ENCODE measurements around the gene SAMD13. TPM values are rescaled to one million over a fixed set of nuclear protein-coding genes. Genes with fewer than 3 reads are reported as not detected.
A peak's percentile ranks its signal among the peaks of the same experiment; 100 is the strongest.

Gene SAMD13, protein sequence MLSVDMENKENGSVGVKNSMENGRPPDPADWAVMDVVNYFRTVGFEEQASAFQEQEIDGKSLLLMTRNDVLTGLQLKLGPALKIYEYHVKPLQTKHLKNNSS
- 0.34 and 0.60 TPM in 2 replicates for total RNA-seq

DNA sequence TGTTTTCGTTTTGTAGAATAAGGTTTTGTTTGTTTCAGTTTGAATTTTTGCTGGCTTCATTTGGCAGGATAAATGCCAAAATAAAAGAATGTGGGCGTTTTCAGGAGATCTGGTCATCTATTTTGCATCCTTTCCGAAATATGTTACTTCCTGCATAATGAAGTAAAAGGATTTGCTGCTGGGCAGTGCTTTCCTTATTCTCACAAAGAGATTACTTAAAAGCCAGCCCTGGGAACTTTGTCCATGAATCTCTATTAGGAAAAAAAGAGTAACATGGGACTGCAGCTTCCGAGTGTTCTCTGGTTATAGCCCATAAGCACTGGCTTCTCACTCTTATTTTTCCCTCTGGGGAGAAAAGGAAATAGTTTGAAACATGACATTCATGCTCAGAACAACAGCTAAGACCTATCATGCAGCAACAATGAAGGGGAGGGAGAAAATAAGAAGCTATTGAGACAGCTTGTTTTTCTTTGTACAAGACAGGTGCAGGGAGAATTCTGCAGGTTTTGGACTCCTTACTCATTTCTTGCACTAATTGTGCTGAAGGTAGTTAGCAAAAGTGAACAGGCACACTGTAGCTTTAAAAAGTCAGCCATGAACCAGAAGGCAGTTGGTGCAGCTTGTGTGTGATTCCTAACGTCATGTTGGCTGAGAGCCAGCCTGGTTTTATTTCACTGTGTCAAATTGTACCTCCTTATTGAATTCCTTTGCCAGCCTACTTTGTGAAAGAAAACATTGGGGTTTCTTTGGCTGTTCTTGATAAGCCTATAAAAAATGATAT lies at the start of gene SAMD13:
Gene SAMD13 (plus strand): TSS at position 705 of the 781 bp plus-strand sequence. CDS start 1,527 bp downstream, outside the sequence.
- no peaks in the 10 kb centered on the region for H3K36me3 Mint-ChIP-seq (ENCODE audit: low read depth)

DNA sequence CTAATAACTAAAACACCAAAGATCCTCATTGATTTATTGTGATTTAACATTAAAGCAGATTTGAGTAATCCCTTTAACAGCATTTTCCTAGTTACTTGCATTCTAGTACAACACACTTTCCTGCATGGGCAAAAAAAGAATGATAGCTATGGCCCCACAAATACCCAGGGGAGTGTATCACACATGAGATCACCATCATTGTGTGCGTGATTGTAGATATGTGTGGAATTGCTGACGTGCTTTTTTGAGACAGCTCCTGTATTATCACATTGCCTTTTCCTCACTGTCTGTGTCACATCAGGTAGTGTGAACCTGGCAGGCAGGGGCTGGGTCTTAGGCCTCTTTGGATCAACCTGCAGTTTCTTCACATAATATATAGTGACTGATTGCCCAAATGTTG lies 48.5 kb upstream of the SAMD13 start:
- Mint-ChIP-seq H3K27ac (no peak overlapping the region), H3K4me3 (no peak overlapping the region), H3K4me1 (ENCODE audit: low read depth) (no peaks in the 10 kb centered on the region), H3K27me3 (ENCODE audit: insufficient read depth) (peaks cover 5% of the 10 kb centered on the region), H3K9me3 (no peaks in the 10 kb centered on the region), H3K36me3 (ENCODE audit: low read depth) (no peaks in the 10 kb centered on the region)
- no peak for DNase-seq (ENCODE audit: low spot score)
- intact Hi-C loops (cut with micrococcal nuclease) = no loop called here

More for the DNA sequence above, at the start of gene SAMD13:
- Mint-ChIP-seq H3K4me3 (peak within 1 kb of the TSS; percentile 57), H3K4me1 (ENCODE audit: low read depth) (peaks cover 44% of the 10 kb centered on the region), H3K27me3 (ENCODE audit: insufficient read depth) (peaks cover 5% of the 10 kb centered on the region), H3K9me3 (no peaks in the 10 kb centered on the region), H3K27ac (no peak within 1 kb of the TSS)
- DNase-seq (ENCODE audit: low spot score) = peak; percentile 11
- intact Hi-C loops (cut with micrococcal nuclease) = loop anchor here (5.0 to 10.0 kb wide), 3 partner anchors 204 to 391 kb away; partner anchors contain the start of genes GNG5, SPATA1, SSX2IP and TTLL7

DNA sequence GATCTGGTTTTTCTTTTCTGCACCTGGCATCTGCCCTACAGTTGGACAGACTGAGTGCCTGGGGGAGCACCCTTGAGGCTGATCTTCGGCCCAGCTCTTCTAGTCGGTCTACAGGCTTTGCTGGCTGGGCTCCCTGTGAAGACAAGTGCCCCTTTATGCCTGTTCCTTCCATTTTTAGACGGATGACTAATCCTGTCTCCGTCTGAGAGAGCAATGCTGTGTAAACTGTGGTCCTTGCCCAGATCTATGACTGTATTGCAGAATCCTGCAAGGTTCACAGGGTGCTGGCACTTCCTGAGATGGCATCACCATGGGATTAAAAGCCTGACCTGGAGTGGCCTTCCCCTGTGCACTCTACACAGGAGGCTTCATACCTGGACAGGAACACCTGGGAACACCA lies 47.6 kb upstream of the SAMD13 start:
- H3K36me3 Mint-ChIP-seq (ENCODE audit: low read depth) = no peaks in the 10 kb centered on the region
- H3K27ac Mint-ChIP-seq = no peak overlapping the region
- H3K9me3 Mint-ChIP-seq = no peaks in the 10 kb centered on the region
- no peaks in the 10 kb centered on the region for H3K4me1 Mint-ChIP-seq (ENCODE audit: low read depth)
- intact Hi-C loops (cut with micrococcal nuclease) = no loop called here
- H3K27me3 Mint-ChIP-seq (ENCODE audit: insufficient read depth) = peaks cover 5% of the 10 kb centered on the region
- DNase-seq (ENCODE audit: low spot score) = no peak
- H3K4me3 Mint-ChIP-seq = no peak overlapping the region

DNA sequence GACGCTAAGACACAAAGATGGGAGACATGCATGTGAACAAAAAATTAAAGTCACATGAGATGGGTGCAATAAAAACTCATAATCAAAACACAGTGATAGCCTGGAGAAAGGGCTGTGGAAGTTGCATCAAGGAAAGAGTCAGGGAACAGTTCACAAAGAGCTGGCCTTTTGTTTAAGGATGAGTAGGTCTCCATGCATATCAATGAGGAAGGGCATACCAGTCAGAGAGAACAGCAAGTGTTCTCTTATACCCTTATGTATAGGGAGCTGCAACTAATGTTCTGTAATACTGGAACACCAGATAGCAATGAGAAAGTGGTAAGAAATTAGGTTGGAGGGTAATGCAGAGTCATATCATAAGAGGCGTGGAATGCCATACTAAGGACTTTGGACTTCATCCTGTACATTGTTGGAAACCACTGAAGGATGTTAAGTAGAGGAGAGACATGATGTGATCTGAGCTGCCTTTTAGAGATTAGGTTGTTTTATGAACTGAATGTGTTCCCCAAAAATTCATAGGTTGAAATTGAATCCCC lies 46.7 kb upstream of the SAMD13 start:
- no peaks in the 10 kb centered on the region for H3K9me3 Mint-ChIP-seq
- no peaks in the 10 kb centered on the region for H3K36me3 Mint-ChIP-seq (ENCODE audit: low read depth)
- H3K27ac Mint-ChIP-seq = no peak overlapping the region
- no peak for DNase-seq (ENCODE audit: low spot score)
- intact Hi-C loops (cut with micrococcal nuclease) = no loop called here
- no peaks in the 10 kb centered on the region for H3K4me1 Mint-ChIP-seq (ENCODE audit: low read depth)
- H3K27me3 Mint-ChIP-seq (ENCODE audit: insufficient read depth) = peaks cover under 1% of the 10 kb centered on the region
- no peak overlapping the region for H3K4me3 Mint-ChIP-seq

DNA sequence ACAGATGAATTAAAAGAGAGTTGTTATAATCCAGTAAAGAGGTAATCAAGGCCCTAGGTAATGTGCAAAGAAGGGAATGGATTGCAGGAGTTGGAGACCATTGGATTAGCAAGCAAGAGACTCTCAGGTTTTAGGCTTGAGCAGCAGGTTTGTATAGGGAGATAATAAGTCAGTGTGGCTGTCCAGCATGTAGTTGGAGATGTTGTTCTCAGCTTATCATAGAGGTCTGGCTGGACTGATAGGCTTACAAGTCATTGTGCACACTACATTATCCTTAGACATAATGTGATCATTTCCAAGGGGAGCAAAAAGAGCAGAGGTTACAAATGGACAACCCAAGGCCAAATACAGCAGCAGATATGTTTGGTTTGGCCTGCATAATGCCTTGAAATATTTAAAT lies 45.9 kb upstream of the SAMD13 start:
- Mint-ChIP-seq H3K9me3 (no peaks in the 10 kb centered on the region), H3K4me1 (ENCODE audit: low read depth) (no peaks in the 10 kb centered on the region), H3K27ac (no peak overlapping the region), H3K4me3 (no peak overlapping the region), H3K27me3 (ENCODE audit: insufficient read depth) (no peaks in the 10 kb centered on the region), H3K36me3 (ENCODE audit: low read depth) (no peaks in the 10 kb centered on the region)
- DNase-seq (ENCODE audit: low spot score) = no peak
- intact Hi-C loops (cut with micrococcal nuclease) = no loop called here

DNA sequence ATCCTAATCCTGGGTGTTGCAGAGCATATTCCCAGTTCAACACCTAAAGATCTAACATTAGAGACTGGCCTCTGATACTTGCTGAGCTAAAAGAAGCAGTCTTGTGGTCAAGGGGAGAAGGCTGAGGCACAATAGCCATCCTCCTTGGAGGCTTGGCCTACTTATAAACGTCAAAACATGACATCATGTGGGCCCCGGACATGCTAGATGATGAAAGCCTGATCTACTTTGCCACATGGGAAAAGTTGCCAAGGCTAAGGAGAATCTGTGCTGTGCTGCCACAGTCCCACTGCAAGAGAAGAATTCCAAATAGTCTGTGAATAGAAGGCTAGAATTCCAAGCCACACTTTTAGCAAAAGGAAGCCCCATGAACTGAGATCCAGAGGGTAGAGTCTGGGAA lies 43.9 kb upstream of the SAMD13 start:
- H3K36me3 Mint-ChIP-seq (ENCODE audit: low read depth) = no peaks in the 10 kb centered on the region
- intact Hi-C loops (cut with micrococcal nuclease) = no loop called here
- no peaks in the 10 kb centered on the region for H3K4me1 Mint-ChIP-seq (ENCODE audit: low read depth)
- no peak overlapping the region for H3K4me3 Mint-ChIP-seq
- no peaks in the 10 kb centered on the region for H3K9me3 Mint-ChIP-seq
- H3K27me3 Mint-ChIP-seq (ENCODE audit: insufficient read depth) = no peaks in the 10 kb centered on the region
- DNase-seq (ENCODE audit: low spot score) = no peak
- no peak overlapping the region for H3K27ac Mint-ChIP-seq

DNA sequence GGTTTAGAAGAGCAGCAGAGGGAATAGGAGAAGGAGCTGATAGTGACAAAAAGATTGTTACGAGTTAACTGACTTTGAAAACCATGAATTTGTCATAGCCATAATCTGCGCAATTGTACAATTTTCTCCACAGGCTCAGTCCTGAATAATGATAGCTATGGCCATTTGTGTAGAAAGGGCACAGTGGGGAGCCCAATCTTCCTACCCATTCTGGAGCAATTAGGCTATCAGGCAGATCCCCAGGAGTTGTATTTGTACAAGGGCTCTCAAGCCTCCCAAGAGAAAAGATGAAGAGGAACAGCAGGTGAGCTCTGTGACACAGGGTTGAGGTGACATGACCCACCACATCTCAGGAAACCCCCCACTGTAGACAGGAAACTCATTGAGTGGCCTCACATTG lies 42.1 kb upstream of the SAMD13 start:
- Mint-ChIP-seq H3K27ac (no peak overlapping the region), H3K27me3 (ENCODE audit: insufficient read depth) (no peaks in the 10 kb centered on the region), H3K4me3 (no peak overlapping the region), H3K4me1 (ENCODE audit: low read depth) (no peaks in the 10 kb centered on the region), H3K36me3 (ENCODE audit: low read depth) (no peaks in the 10 kb centered on the region), H3K9me3 (no peaks in the 10 kb centered on the region)
- no peak for DNase-seq (ENCODE audit: low spot score)
- intact Hi-C loops (cut with micrococcal nuclease) = no loop called here

DNA sequence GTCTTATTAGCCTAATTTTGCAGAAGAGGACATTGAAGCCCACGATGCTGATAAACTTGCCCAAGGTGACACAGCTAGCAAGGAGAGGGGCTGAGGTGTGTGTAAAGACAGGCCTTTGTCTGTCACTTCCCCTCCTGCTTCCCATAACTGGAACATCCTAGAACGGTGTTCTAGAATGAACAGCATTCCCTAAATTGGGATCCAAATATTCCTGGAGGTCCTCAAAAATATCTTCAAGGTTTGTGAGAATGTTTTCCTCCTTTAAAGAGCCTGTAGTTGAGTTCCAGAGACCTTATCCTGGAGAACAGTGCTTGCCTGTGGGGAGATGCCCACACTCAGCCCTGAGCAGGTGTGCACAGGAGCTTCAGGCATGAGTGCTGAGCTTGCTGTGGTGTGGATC lies 41.5 kb upstream of the SAMD13 start:
- no peak overlapping the region for H3K27ac Mint-ChIP-seq
- H3K4me3 Mint-ChIP-seq = no peak overlapping the region
- no peaks in the 10 kb centered on the region for H3K36me3 Mint-ChIP-seq (ENCODE audit: low read depth)
- H3K27me3 Mint-ChIP-seq (ENCODE audit: insufficient read depth) = no peaks in the 10 kb centered on the region
- no peaks in the 10 kb centered on the region for H3K4me1 Mint-ChIP-seq (ENCODE audit: low read depth)
- intact Hi-C loops (cut with micrococcal nuclease) = no loop called here
- H3K9me3 Mint-ChIP-seq = no peaks in the 10 kb centered on the region
- DNase-seq (ENCODE audit: low spot score) = no peak

DNA sequence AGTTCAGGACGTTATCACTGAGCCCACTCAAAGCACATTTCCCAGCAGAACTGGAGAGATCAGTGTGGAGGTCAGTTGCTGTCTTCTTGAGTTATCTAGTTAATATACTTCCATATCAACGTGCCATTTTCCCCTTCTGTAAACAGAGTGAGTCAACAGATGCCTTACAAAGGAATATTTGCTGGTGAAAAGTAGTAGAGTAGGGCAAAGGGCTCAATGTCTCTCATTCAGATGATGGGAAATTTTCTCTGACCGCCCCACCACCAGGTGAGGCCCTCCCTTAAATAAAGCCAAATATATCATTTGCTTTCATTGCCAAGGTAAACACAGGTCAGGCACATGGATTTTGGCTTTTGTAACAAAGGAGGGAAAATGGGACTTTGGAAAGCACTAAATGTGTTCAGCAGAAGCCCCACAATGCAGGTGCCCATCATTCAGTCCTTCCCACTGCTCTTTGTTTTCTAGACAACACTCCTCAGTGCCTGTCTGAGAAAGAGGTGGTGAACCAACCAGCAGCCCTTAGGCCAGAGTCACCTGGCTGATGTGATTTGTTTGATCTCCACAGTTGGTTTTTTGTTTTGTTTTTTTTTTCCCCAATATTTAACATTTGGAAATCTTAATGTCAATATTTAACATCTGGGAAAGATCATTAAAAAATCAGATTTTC lies 40.5 kb upstream of the SAMD13 start:
- intact Hi-C loops (cut with micrococcal nuclease) = no loop called here
- H3K9me3 Mint-ChIP-seq = no peaks in the 10 kb centered on the region
- no peak overlapping the region for H3K4me3 Mint-ChIP-seq
- DNase-seq (ENCODE audit: low spot score) = no peak
- no peaks in the 10 kb centered on the region for H3K36me3 Mint-ChIP-seq (ENCODE audit: low read depth)
- no peaks in the 10 kb centered on the region for H3K27me3 Mint-ChIP-seq (ENCODE audit: insufficient read depth)
- H3K4me1 Mint-ChIP-seq (ENCODE audit: low read depth) = no peaks in the 10 kb centered on the region
- H3K27ac Mint-ChIP-seq = no peak overlapping the region

DNA sequence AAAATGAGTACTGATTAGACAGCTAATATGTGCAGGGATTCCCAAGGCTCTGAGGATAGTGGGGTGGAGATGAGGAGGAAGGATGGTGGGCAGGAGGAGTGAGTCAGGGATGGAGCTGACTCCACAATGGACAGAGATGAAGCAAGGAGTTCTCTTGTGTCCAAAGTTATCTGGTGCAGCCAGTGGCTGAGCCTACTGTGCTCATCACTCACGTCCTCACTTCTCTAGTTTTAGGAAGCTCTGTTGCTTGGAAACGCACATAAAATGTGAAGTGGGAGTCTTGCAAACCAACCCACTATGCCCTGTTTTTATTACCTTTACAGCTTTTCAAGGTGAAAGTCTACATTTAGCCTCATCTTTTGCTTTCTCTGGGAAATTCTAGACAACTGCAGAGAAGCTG lies 36.5 kb upstream of the SAMD13 start:
- H3K27ac Mint-ChIP-seq = no peak overlapping the region
- H3K4me1 Mint-ChIP-seq (ENCODE audit: low read depth) = no peaks in the 10 kb centered on the region
- no peaks in the 10 kb centered on the region for H3K9me3 Mint-ChIP-seq
- H3K4me3 Mint-ChIP-seq = no peak overlapping the region
- no peaks in the 10 kb centered on the region for H3K27me3 Mint-ChIP-seq (ENCODE audit: insufficient read depth)
- intact Hi-C loops (cut with micrococcal nuclease) = no loop called here
- DNase-seq (ENCODE audit: low spot score) = no peak
- no peaks in the 10 kb centered on the region for H3K36me3 Mint-ChIP-seq (ENCODE audit: low read depth)

DNA sequence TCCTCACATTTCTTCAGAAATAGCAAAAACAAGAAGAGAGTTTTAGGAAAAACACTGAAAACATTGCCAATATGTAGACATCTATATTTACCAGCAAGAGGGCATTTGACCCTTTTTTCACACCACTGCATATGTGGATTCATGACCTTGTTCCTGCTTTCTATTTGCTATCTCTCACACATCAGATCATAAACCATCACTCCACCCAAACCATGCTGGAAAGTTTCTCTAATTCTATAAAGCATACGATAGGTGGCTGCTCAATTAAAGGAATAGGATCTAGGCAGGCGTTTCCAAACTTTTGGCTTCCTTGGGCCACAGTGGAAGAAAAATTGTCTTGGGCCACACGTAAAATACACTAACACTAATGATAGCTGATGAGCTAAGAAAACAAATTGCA lies 35.6 kb upstream of the SAMD13 start:
- Mint-ChIP-seq H3K27ac (no peak overlapping the region), H3K4me1 (ENCODE audit: low read depth) (peaks cover under 1% of the 10 kb centered on the region), H3K9me3 (no peaks in the 10 kb centered on the region), H3K4me3 (no peak overlapping the region), H3K27me3 (ENCODE audit: insufficient read depth) (no peaks in the 10 kb centered on the region), H3K36me3 (ENCODE audit: low read depth) (no peaks in the 10 kb centered on the region)
- no peak for DNase-seq (ENCODE audit: low spot score)
- intact Hi-C loops (cut with micrococcal nuclease) = no loop called here

DNA sequence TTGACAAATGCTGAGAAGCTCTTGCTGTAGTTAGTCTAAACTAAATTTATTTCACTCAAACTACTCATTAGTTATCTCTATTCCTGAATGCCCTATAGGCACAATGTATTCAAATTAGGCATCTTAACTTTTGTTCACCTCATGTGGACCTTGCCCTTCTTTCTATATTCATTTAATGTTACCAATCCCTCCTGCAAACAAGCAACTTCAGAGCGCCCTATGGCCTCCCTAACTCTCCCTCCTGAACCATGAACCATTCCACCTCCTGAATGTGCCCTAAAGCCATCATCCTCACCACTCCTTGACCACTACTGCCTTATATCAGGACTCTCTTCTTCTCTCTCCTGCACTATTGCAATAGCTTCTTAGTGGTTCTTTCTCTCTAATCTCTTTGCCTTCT lies 34.8 kb upstream of the SAMD13 start:
- Mint-ChIP-seq H3K27me3 (ENCODE audit: insufficient read depth) (no peaks in the 10 kb centered on the region), H3K27ac (no peak overlapping the region), H3K36me3 (ENCODE audit: low read depth) (no peaks in the 10 kb centered on the region), H3K4me3 (no peak overlapping the region), H3K4me1 (ENCODE audit: low read depth) (peaks cover 9% of the 10 kb centered on the region), H3K9me3 (no peaks in the 10 kb centered on the region)
- no peak for DNase-seq (ENCODE audit: low spot score)
- intact Hi-C loops (cut with micrococcal nuclease) = no loop called here

DNA sequence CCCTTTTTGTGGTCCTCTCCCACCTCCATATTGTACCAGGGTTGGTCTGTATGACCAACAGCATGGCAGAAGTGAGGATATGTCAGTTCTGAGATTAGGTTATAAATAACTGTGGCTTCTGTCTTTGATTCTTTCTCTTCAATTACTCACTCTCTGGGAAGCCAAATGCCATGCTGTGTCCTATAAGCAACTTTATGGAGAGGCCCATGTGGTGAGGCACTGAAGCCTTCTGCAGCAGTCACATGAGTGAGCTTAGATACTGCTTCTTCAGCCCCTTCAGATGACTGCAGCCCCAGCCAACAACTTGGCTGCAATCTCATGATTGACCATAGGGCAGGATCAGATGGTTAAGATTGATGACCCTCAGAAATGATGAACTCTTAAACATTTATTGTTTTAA lies 34.0 kb upstream of the SAMD13 start:
- no peaks in the 10 kb centered on the region for H3K27me3 Mint-ChIP-seq (ENCODE audit: insufficient read depth)
- no peak overlapping the region for H3K4me3 Mint-ChIP-seq
- intact Hi-C loops (cut with micrococcal nuclease) = no loop called here
- no peak for DNase-seq (ENCODE audit: low spot score)
- no peak overlapping the region for H3K27ac Mint-ChIP-seq
- H3K4me1 Mint-ChIP-seq (ENCODE audit: low read depth) = peaks cover 9% of the 10 kb centered on the region
- no peaks in the 10 kb centered on the region for H3K36me3 Mint-ChIP-seq (ENCODE audit: low read depth)
- no peaks in the 10 kb centered on the region for H3K9me3 Mint-ChIP-seq

Data from activated T-helper 1 cell treated with anti-CD3 and anti-CD28 coated beads, Interleukin-12 subunit alpha, Interleukin-12 subunit beta, Interleukin-2, Interleukin-4 antibody, amounts not matched to agents 30 ng/mL and 10 ng/mL and 1 ng/mL, durations not matched to agents 14 hours and 24 hours and 36 hours (primary cell).